Karpas-422 (cell line): ENCODE results near the gene TFPI2. TPM values are rescaled to one million over a fixed set of nuclear protein-coding genes. Genes with fewer than 3 reads are reported as not detected.

Experiments used
- DNase-seq: peaks from one replicate; pipeline ENCODE4 v3.0.0-alpha.2; 2015
- H2AFZ ChIP-seq: fragments of 200-600 bp; sonication (generic); 2 replicates; pipeline ENCODE4 v1.6.1; 2014; ENCODE audit warnings: antibody characterized with exemption, low read length, mixed read lengths
- H3K27ac ChIP-seq: fragments of 200-600 bp; sonication (generic); 2 replicates; pipeline ENCODE4 v1.5.1; 2014; ENCODE audit warnings: mild to moderate bottlenecking, low read length, moderate library complexity
- H3K27me3 ChIP-seq: fragments of 200-600 bp; sonication (generic); 2 replicates; pipeline ENCODE4 v1.6.1; 2014; ENCODE audit warnings: low read length, mixed read lengths
- H3K36me3 ChIP-seq: fragments of 200-600 bp; sonication (generic); 2 replicates; pipeline ENCODE4 v1.6.1; 2014; ENCODE audit warnings: low read length, mixed read lengths; ENCODE audit not compliant: insufficient read depth
- H3K4me1 ChIP-seq: fragments of 200-600 bp; sonication (generic); 2 replicates; pipeline ENCODE4 v1.6.1; 2014; ENCODE audit warnings: mild to moderate bottlenecking, low read length, mixed read lengths
- H3K4me2 ChIP-seq: fragments of 200-600 bp; sonication (generic); 2 replicates; pipeline ENCODE4 v1.6.1; 2014; ENCODE audit warnings: low read length, low read depth, mild to moderate bottlenecking; ENCODE audit not compliant: poor library complexity, severe bottlenecking
- H3K4me3 ChIP-seq: fragments of 200-600 bp; sonication (generic); 2 replicates; pipeline ENCODE4 v1.5.1; 2014; ENCODE audit warnings: mild to moderate bottlenecking, antibody characterized with exemption, low read length, mixed read lengths
- H3K79me2 ChIP-seq: fragments of 200-600 bp; sonication (generic); 2 replicates; pipeline ENCODE4 v1.6.1; 2014; ENCODE audit warnings: mild to moderate bottlenecking, low read length, mixed read lengths
- H3K9ac ChIP-seq: fragments of 200-600 bp; sonication (generic); 2 replicates; pipeline ENCODE4 v1.6.0; 2014; ENCODE audit warnings: low read length
- H3K9me2 ChIP-seq: fragments of 200-600 bp; sonication (generic), shearing (Covaris generic); replicated peaks from 2 replicates; pipeline ENCODE4 v1.6.0; 2014; ENCODE audit warnings: mild to moderate bottlenecking, low read length, moderate library complexity; ENCODE audit not compliant: insufficient read depth
- H3K9me3 ChIP-seq: fragments of 300-700, 200-600 bp; sonication (generic); 2 replicates; pipeline ENCODE4 v1.6.1; 2014; ENCODE audit warnings: low read length, mixed read lengths
- H4K20me1 ChIP-seq: fragments of 200-600 bp; sonication (generic); 2 replicates; pipeline ENCODE4 v1.6.1; 2014; ENCODE audit warnings: mild to moderate bottlenecking, antibody characterized with exemption, low read length, low read depth; ENCODE audit not compliant: insufficient read depth
- total RNA-seq: library from RNA; depleted of rRNA; stranded (reverse); fragments of >200 nt; shearing (Covaris generic); gene quantifications from 2 replicates; pipeline ENCODE4 v1.2.3, GENCODE V29; 2014; ENCODE audit warnings: low replicate concordance

Gene TFPI2
- total RNA-seq, 1 experiment from 2014 or later = not detected

- Histone ChIP-seq H3K27ac (no peak overlapping the region), H3K9me2 (no peaks in the 10 kb centered on the region; the same call in 1 of the 2 replicates), H3K4me3 (no peak overlapping the region), H3K4me1 (no peaks in the 10 kb centered on the region), H3K4me2 (no peak overlapping the region), H3K79me2 (no peaks in the 10 kb centered on the region), H4K20me1 (no peaks in the 10 kb centered on the region), H2AFZ (no peak overlapping the region), H3K9me3 (no peaks in the 10 kb centered on the region), H3K36me3 (no peaks in the 10 kb centered on the region), H3K27me3 (no peaks in the 10 kb centered on the region), H3K9ac (no peak overlapping the region)
- DNase-seq = no peak
Measured at GRCh38 chr7:93882468-93882867, 8.1 kb downstream of the TFPI2 start.

- Histone ChIP-seq H3K9me3 (no peaks in the 10 kb centered on the region), H3K9me2 (no peaks in the 10 kb centered on the region; the same call in 1 of the 2 replicates), H3K4me1 (no peaks in the 10 kb centered on the region), H3K36me3 (no peaks in the 10 kb centered on the region), H3K4me3 (no peak overlapping the region), H3K27ac (no peak overlapping the region), H4K20me1 (no peaks in the 10 kb centered on the region), H3K4me2 (no peak overlapping the region), H3K27me3 (no peaks in the 10 kb centered on the region), H2AFZ (no peak overlapping the region), H3K79me2 (no peaks in the 10 kb centered on the region), H3K9ac (no peak overlapping the region)
- DNase-seq = no peak
Measured at GRCh38 chr7:93879356-93879755, 11.2 kb downstream of the TFPI2 start.

- no peaks in the 10 kb centered on the region for H3K4me1 ChIP-seq
- H3K36me3 ChIP-seq = no peaks in the 10 kb centered on the region
- no peaks in the 10 kb centered on the region for H4K20me1 ChIP-seq
- no peak overlapping the region for H3K9ac ChIP-seq
- H2AFZ ChIP-seq = no peak overlapping the region
- H3K27me3 ChIP-seq = no peaks in the 10 kb centered on the region
- H3K27ac ChIP-seq = no peak overlapping the region
- no peaks in the 10 kb centered on the region for H3K79me2 ChIP-seq
- H3K9me3 ChIP-seq = no peaks in the 10 kb centered on the region
- H3K9me2 ChIP-seq = no peaks in the 10 kb centered on the region; the same call in 1 of the 2 replicates
- no peak for DNase-seq
- no peak overlapping the region for H3K4me3 ChIP-seq
- no peak overlapping the region for H3K4me2 ChIP-seq
Measured at GRCh38 chr7:93877742-93878141, 12.8 kb downstream of the TFPI2 start.

DNA sequence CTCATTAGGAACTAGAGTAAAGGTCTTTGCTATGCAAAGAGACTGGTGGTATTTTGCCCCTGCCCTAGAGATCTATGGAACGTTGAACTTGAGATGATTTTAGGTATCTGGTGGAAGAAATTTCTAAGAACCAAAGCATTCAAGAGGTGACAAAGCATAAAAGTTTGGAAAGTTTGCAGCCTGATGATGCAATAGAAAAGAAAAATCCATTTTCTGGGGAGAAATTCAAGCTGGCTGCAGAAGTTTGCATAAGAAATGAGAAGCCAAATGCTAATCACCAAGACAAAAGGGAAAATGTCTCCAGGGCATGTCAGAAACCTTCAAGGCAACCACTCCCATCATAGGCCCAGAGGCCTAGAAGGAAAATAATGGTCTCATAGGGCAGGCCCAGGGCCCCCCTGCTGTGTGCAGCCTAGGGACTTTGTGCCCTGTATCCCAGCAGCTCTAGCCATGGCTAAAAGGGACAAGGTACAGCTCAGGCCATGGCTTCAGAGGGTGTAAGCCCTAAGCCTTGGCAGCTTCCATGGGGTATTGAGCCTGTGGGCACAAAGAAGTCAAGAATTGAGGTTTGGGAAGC lies 16.5 kb downstream of the TFPI2 start:
- no peak overlapping the region for H3K4me3 ChIP-seq
- no peak overlapping the region for H3K4me2 ChIP-seq
- H3K27me3 ChIP-seq = no peaks in the 10 kb centered on the region
- no peaks in the 10 kb centered on the region; the same call in 1 of the 2 replicates for H3K9me2 ChIP-seq
- H3K4me1 ChIP-seq = no peaks in the 10 kb centered on the region
- no peaks in the 10 kb centered on the region for H3K9me3 ChIP-seq
- H3K36me3 ChIP-seq = no peaks in the 10 kb centered on the region
- H3K27ac ChIP-seq = no peak overlapping the region
- H2AFZ ChIP-seq = no peak overlapping the region
- DNase-seq = no peak
- H3K79me2 ChIP-seq = no peaks in the 10 kb centered on the region
- no peak overlapping the region for H3K9ac ChIP-seq
- no peaks in the 10 kb centered on the region for H4K20me1 ChIP-seq

GRCh38 chr7:93866886-93867285 lies 23.7 kb downstream of the TFPI2 start:
- Histone ChIP-seq H3K36me3 (no peaks in the 10 kb centered on the region), H3K27ac (no peak overlapping the region), H3K4me3 (no peak overlapping the region), H3K9ac (no peak overlapping the region), H3K27me3 (no peaks in the 10 kb centered on the region), H3K4me1 (no peaks in the 10 kb centered on the region), H3K9me3 (no peaks in the 10 kb centered on the region), H3K9me2 (no peaks in the 10 kb centered on the region), H3K79me2 (no peaks in the 10 kb centered on the region), H3K4me2 (no peak overlapping the region), H4K20me1 (no peaks in the 10 kb centered on the region), H2AFZ (no peak overlapping the region)
- DNase-seq = no peak

- Histone ChIP-seq H3K9me2 (no peaks in the 10 kb centered on the region), H3K4me2 (no peak overlapping the region), H3K9ac (no peak overlapping the region), H3K36me3 (no peaks in the 10 kb centered on the region), H3K27me3 (no peaks in the 10 kb centered on the region), H3K4me1 (no peaks in the 10 kb centered on the region), H3K79me2 (no peaks in the 10 kb centered on the region), H3K9me3 (no peaks in the 10 kb centered on the region), H3K4me3 (no peak overlapping the region), H2AFZ (no peak overlapping the region), H4K20me1 (no peaks in the 10 kb centered on the region), H3K27ac (no peak overlapping the region)
- no peak for DNase-seq
Measured at GRCh38 chr7:93862651-93863050, 27.9 kb downstream of the TFPI2 start.

- Histone ChIP-seq H3K9me2 (no peaks in the 10 kb centered on the region), H3K9ac (no peak overlapping the region), H3K9me3 (no peaks in the 10 kb centered on the region), H3K4me1 (no peaks in the 10 kb centered on the region), H3K27ac (no peak overlapping the region), H3K79me2 (no peaks in the 10 kb centered on the region), H3K36me3 (no peaks in the 10 kb centered on the region), H3K4me2 (no peak overlapping the region), H2AFZ (no peak overlapping the region), H4K20me1 (no peaks in the 10 kb centered on the region), H3K27me3 (no peaks in the 10 kb centered on the region), H3K4me3 (no peak overlapping the region)
- no peak for DNase-seq
Measured at GRCh38 chr7:93861325-93861949, 29.1 kb downstream of the TFPI2 start.

DNA sequence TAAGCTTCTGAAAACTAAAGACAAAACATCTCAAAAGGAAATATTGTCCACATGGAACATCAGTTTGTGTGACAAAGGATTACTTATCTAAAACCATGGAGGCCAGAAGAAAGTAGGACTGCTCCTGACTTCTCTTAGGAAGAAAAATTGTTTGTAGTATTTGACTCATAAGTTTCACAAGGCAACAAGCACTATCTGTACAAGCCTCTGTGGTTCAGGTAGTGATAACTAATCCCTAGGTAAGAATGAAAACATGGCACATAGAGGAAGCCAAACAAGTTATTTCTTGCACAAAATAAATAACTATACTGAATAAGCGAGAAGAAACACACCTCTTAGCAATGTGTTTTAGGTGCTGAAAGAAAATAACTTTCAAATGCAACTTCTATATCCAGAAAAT lies 30.3 kb downstream of the TFPI2 start:
- no peaks in the 10 kb centered on the region for H3K9me3 ChIP-seq
- no peak overlapping the region for H3K4me2 ChIP-seq
- H3K4me3 ChIP-seq = no peak overlapping the region
- no peak overlapping the region for H3K9ac ChIP-seq
- no peak overlapping the region for H3K27ac ChIP-seq
- H3K4me1 ChIP-seq = no peaks in the 10 kb centered on the region
- H4K20me1 ChIP-seq = no peaks in the 10 kb centered on the region
- DNase-seq = no peak
- H3K27me3 ChIP-seq = no peaks in the 10 kb centered on the region
- H3K79me2 ChIP-seq = no peaks in the 10 kb centered on the region
- no peaks in the 10 kb centered on the region for H3K36me3 ChIP-seq
- H3K9me2 ChIP-seq = no peaks in the 10 kb centered on the region
- no peak overlapping the region for H2AFZ ChIP-seq
